SU-DHL-6 (cell line): ENCODE measurements around the gene ITPKA.

Experiments
- H2AFZ ChIP-seq: fragments of 200-600 bp; sonication (generic); 2 replicates; pipeline ENCODE4 v1.6.1; 2014; ENCODE audit warnings: low read depth, mild to moderate bottlenecking, moderate library complexity, mixed read lengths, antibody characterized with exemption, low read length; ENCODE audit not compliant: severe bottlenecking
- H3F3A ChIP-seq: fragments of 200-600 bp; shearing (Covaris generic); 2 replicates; pipeline ENCODE4 v1.6.0; 2016; ENCODE audit warnings: antibody characterized with exemption, mild to moderate bottlenecking; ENCODE audit not compliant: insufficient read depth
- H3K27ac ChIP-seq: fragments of 200-600 bp; sonication (generic); 2 replicates; pipeline ENCODE4 v1.5.1; 2016; ENCODE audit warnings: low read depth, mild to moderate bottlenecking, low read length, moderate library complexity, mixed read lengths
- H3K27me3 ChIP-seq: fragments of 200-600 bp; sonication (generic), shearing (Covaris generic); 2 replicates; pipeline ENCODE4 v1.6.0; 2014; ENCODE audit warnings: mild to moderate bottlenecking, low read length
- H3K36me3 ChIP-seq: fragments of 200-600 bp; sonication (generic); 2 replicates; pipeline ENCODE4 v1.6.1; 2014; ENCODE audit warnings: mild to moderate bottlenecking, low read length, mixed read lengths
- H3K4me2 ChIP-seq: fragments of 300-600, 200-600 bp; shearing (Covaris generic), sonication (generic); 2 replicates; pipeline ENCODE4 v1.6.0; 2014; ENCODE audit warnings: low read length, low read depth, mild to moderate bottlenecking; ENCODE audit not compliant: poor library complexity, severe bottlenecking
- H3K4me3 ChIP-seq: fragments of 200-600 bp; sonication (generic); 2 replicates; pipeline ENCODE4 v1.5.1; 2014; ENCODE audit warnings: antibody characterized with exemption, low read length, mild to moderate bottlenecking, mixed read lengths; ENCODE audit not compliant: insufficient read depth, poor library complexity, severe bottlenecking
- H3K79me2 ChIP-seq: fragments of 200-600 bp; sonication (generic); 2 replicates; pipeline ENCODE4 v1.6.1; 2014; ENCODE audit warnings: mild to moderate bottlenecking, low read length, moderate library complexity; ENCODE audit not compliant: insufficient read depth
- H3K9ac ChIP-seq: fragments of 200-600 bp; sonication (generic); 2 replicates; pipeline ENCODE4 v1.7.0; 2014; ENCODE audit warnings: mild to moderate bottlenecking, low read length
- H3K9me2 ChIP-seq: fragments of 200-600 bp; sonication (generic); replicated peaks from 2 replicates; pipeline ENCODE4 v1.6.1; 2014; ENCODE audit warnings: low read length; ENCODE audit not compliant: insufficient read depth
- H3K9me3 ChIP-seq: fragments of 200-600 bp; sonication (generic); 2 replicates; pipeline ENCODE4 v1.6.1; 2014; ENCODE audit warnings: low read length, mixed read lengths; ENCODE audit not compliant: insufficient read depth
- H4K20me1 ChIP-seq: fragments of 200-600 bp; sonication (generic); 2 replicates; pipeline ENCODE4 v1.6.1; 2014; ENCODE audit warnings: low read depth, mild to moderate bottlenecking, antibody characterized with exemption, low read length, moderate library complexity, mixed read lengths
- EZH2phosphoT487 ChIP-seq: fragments of 200-600 bp; sonication (generic), shearing (Covaris generic); conservative IDR thresholded peaks from 2 replicates; pipeline ENCODE4 v1.6.1; 2018; ENCODE audit warnings: mild to moderate bottlenecking, antibody characterized with exemption, low read length, moderate library complexity, mixed read lengths
- TF ChIP-seq, protein P1 (sequence below): fragments of 200-600 bp; sonication (generic); IDR thresholded peaks from one replicate; pipeline ENCODE4 v1.5.1; 2017; ENCODE audit warnings: antibody characterized with exemption, mild to moderate bottlenecking, low read length, moderate library complexity; ENCODE audit not compliant: insufficient read depth, poor library complexity, severe bottlenecking

Gene ITPKA

DNA sequence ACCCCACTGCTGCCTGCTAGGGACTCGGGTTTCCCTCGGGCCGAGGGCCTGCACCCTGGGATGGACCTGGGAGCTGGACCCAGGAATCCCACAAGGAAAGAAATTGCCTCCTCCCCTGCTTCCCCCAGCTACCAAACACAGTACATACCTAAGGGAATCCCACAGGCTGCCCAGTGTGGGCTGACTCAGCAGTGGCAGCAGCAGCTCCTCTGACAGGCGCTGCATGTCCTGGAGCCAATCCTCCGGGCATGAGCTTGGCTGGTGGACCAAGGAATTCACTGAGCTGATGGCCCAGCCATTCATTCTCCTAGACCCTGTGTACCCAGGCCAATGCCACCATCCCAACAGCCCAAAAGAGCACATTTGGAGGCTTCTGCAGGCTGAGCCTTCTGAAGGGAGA, 29.4 kb downstream of the ITPKA start:
- H3K9me2 ChIP-seq, result no peaks in the 10 kb centered on the region
- no peaks in the 10 kb centered on the region for H3K79me2 ChIP-seq
- H4K20me1 ChIP-seq, result no peaks in the 10 kb centered on the region
- no peak overlapping the region for H3K27ac ChIP-seq
- no peak overlapping the region for H3K9ac ChIP-seq
- no peak overlapping the region for H2AFZ ChIP-seq
- H3K4me3 ChIP-seq, result no peak overlapping the region
- no peak overlapping the region for H3K4me2 ChIP-seq
- no peaks in the 10 kb centered on the region for H3K36me3 ChIP-seq
- H3F3A ChIP-seq, result no peaks in the 10 kb centered on the region
- no peak for TF ChIP-seq EZH2phosphoT487
- TF ChIP-seq, protein P1, sequence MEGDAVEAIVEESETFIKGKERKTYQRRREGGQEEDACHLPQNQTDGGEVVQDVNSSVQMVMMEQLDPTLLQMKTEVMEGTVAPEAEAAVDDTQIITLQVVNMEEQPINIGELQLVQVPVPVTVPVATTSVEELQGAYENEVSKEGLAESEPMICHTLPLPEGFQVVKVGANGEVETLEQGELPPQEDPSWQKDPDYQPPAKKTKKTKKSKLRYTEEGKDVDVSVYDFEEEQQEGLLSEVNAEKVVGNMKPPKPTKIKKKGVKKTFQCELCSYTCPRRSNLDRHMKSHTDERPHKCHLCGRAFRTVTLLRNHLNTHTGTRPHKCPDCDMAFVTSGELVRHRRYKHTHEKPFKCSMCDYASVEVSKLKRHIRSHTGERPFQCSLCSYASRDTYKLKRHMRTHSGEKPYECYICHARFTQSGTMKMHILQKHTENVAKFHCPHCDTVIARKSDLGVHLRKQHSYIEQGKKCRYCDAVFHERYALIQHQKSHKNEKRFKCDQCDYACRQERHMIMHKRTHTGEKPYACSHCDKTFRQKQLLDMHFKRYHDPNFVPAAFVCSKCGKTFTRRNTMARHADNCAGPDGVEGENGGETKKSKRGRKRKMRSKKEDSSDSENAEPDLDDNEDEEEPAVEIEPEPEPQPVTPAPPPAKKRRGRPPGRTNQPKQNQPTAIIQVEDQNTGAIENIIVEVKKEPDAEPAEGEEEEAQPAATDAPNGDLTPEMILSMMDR, result no peak
- no peaks in the 10 kb centered on the region for H3K9me3 ChIP-seq
- H3K27me3 ChIP-seq, result no peaks in the 10 kb centered on the region

DNA sequence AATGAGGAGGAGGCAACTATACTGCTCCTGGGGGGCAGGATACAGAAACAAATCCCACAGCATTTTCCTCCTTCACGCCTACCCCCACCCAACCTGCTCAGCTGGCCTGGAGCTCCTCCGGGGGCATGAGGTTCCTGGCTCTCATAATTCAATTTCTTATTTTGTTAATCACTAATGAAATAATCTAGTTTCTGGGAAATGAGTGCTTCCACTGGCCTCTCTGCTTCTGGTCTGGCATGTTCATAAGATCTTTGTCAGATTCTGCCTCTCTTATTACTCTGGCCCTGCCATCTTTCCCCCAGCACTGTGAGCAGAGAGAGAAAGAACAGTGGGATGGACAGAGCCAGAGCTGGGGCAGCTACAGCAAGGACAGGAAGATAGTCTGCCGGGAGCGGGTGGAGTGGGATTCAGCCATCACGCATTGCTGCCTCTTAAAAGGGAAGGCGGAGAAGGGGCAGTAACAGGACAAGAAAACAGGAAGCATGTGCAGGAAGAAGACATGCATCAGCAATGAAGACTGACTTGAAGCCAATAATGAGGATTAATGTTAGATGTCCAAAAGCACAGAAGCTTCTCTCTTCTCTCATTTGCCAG, 36.8 kb downstream of the ITPKA start:
- no peak for TF ChIP-seq EZH2phosphoT487
- TF ChIP-seq, protein P1, result no peak
- H3K4me2 ChIP-seq, result no peak overlapping the region
- H3K27ac ChIP-seq, result no peak overlapping the region
- H3K9me3 ChIP-seq, result no peaks in the 10 kb centered on the region
- no peaks in the 10 kb centered on the region for H4K20me1 ChIP-seq
- H3K9ac ChIP-seq, result no peak overlapping the region
- H2AFZ ChIP-seq, result no peak overlapping the region
- no peaks in the 10 kb centered on the region for H3K9me2 ChIP-seq
- H3K27me3 ChIP-seq, result no peaks in the 10 kb centered on the region
- no peak overlapping the region for H3K4me3 ChIP-seq
- no peaks in the 10 kb centered on the region for H3K79me2 ChIP-seq
- 0 out of 2 replicates have a peak, but pooled peaks cover 4% of the 10 kb centered on the region for H3K36me3 ChIP-seq
- no peaks in the 10 kb centered on the region for H3F3A ChIP-seq

GRCh38 chr15:41535544-41535943, 41.9 kb downstream of the ITPKA start:
- H3K27me3 ChIP-seq, result no peaks in the 10 kb centered on the region
- no peak overlapping the region for H3K4me2 ChIP-seq
- no peaks in the 10 kb centered on the region for H3K9me3 ChIP-seq
- H2AFZ ChIP-seq, result no peak overlapping the region
- no peaks in the 10 kb centered on the region for H3K79me2 ChIP-seq
- no peak overlapping the region for H3K9ac ChIP-seq
- 0 out of 2 replicates have a peak, but pooled peaks cover 4% of the 10 kb centered on the region for H3K36me3 ChIP-seq
- no peak overlapping the region for H3K4me3 ChIP-seq
- no peaks in the 10 kb centered on the region for H4K20me1 ChIP-seq
- H3F3A ChIP-seq, result no peaks in the 10 kb centered on the region
- no peaks in the 10 kb centered on the region for H3K9me2 ChIP-seq
- TF ChIP-seq EZH2phosphoT487, result no peak
- TF ChIP-seq, protein P1, result no peak
- H3K27ac ChIP-seq, result no peak overlapping the region
